HFF-Myc (cell line): ENCODE results near the gene FOXI1.

ENCODE experiments used
- DNase-seq: peaks from one replicate; pipeline ENCODE4 v3.0.0-alpha.2; 2011; ENCODE audit warnings: low read depth; ENCODE audit errors: extremely low read depth
- H3K4me3 ChIP-seq: replicated peaks from 2 replicates; pipeline ENCODE4 v1.5.1; 2011; ENCODE audit warnings: low read depth, mild to moderate bottlenecking, control low read depth, low read length
- TF ChIP-seq, protein P1 (sequence below): IDR thresholded peaks from 2 replicates; pipeline ENCODE4 v1.5.1; 2012; ENCODE audit warnings: mild to moderate bottlenecking, low read depth, low read length, control low read depth; ENCODE audit errors: missing control alignments

The FOXI1 gene

DNA sequence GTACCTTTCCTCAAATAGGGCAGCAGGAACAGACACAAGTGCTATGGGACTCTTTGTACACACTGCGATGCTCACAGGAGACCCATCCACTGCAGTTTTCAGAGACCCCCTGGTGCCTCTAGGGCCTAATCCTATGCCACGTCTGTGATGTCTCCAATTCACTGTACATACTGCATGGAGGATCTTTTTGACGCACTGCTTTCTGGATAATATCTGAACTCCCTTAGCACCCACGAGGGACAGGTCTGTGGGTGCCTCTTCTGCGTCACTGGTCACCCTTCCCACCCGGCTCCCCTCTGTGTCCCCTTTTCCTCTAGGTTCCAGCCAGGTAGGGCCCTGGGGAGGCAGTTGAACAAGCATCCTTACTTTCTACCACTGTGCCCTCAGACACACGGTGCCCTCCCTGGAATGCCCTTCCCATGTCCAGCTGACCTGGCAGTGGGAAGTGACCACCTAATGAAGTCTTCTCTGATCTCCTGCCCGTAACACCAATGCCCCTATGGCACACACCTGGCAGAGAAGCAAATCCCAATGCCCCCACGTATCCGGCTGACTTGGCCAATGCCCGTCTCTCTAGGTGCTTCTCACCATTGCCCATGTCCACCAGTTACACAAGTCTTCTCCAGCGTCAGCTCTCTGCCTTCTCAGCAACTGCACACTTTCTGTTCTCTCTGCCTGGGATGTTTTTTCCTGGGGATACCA, 41.5 kb downstream of the FOXI1 start:
- DNase-seq: no peak
- TF ChIP-seq, protein P1, sequence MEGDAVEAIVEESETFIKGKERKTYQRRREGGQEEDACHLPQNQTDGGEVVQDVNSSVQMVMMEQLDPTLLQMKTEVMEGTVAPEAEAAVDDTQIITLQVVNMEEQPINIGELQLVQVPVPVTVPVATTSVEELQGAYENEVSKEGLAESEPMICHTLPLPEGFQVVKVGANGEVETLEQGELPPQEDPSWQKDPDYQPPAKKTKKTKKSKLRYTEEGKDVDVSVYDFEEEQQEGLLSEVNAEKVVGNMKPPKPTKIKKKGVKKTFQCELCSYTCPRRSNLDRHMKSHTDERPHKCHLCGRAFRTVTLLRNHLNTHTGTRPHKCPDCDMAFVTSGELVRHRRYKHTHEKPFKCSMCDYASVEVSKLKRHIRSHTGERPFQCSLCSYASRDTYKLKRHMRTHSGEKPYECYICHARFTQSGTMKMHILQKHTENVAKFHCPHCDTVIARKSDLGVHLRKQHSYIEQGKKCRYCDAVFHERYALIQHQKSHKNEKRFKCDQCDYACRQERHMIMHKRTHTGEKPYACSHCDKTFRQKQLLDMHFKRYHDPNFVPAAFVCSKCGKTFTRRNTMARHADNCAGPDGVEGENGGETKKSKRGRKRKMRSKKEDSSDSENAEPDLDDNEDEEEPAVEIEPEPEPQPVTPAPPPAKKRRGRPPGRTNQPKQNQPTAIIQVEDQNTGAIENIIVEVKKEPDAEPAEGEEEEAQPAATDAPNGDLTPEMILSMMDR: no peak
- no peak overlapping the region for H3K4me3 ChIP-seq

DNA sequence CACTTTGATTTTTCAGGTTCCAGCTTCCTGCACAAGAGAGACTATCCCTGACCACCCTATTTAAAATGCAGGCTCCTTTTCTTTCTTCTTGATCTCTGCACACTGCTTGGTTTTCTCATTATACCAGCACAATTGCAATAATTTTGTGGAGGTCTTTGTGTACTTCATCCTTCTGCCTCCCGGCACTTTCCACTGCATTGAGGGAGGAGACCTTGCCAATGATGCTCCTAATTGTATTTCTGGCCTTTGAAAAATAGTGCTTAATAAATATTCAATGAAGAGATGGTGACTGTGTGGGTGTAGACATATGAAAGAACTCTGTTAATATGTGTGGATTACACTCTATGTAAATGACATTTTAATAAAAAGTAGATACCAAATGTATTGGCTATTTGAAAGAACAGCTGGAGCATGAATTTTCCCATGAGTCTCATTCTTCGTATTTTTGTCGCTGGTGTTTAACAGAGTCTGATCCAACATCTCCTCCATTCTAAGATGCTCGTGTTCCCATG, 42.1 kb downstream of the FOXI1 start:
- TF ChIP-seq, protein P1: no peak
- no peak overlapping the region for H3K4me3 ChIP-seq
- no peak for DNase-seq

DNA sequence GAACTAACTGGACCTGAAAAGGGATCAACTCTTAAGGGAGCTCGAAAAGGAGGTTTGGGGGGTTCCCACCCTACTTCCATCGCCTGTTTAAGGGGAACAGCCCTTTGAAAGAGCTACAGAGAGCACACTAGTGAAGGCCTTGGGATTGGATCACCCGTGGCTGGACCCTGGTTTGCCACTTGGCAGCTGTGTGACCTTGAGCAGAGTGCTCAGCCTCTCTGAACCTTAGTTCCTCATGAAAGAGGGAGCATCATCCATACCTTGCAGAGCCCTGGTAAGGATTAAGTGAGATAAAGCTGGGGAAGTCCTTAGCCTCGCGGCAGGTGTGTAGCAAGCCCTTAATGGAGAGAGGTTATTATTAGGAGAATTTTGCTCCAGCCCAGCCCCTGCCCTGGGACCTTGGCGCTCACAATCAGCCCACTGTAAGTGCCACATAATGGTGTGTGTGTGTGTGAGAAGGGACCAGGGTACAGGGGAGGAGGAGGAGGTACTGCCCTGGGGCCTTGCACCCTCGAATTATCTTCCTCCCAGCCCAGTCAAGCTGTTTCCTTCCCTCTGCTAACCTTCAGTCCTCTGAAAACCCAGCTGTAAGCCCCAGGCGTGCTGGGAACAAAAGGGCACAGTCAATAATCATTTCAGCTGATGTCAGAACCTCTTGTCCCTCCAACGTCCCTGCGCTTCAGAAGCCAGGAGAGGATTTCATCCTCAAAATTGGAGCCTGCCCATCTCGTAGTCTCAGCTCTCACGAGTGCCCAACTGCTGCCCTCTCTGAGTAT, 42.9 kb downstream of the FOXI1 start:
- H3K4me3 ChIP-seq: no peak overlapping the region
- no peak for DNase-seq
- TF ChIP-seq, protein P1: no peak

DNA sequence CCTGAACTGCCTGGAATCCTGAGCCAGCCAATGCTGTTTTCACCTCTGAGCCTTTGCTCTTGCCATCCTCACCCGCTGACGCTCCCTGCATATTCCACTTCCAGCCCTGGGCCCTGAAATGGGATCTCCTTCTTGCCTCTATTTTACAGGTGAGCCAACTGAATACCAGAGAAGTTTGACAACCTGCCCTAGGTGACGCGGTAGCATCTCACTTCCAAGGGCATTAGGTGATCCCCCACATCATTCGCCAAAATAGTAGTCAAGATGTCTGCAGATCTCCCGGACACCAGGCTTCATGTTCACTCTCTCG, 43.5 kb downstream of the FOXI1 start:
- no peak overlapping the region for H3K4me3 ChIP-seq
- TF ChIP-seq, protein P1: no peak
- DNase-seq: no peak

DNA sequence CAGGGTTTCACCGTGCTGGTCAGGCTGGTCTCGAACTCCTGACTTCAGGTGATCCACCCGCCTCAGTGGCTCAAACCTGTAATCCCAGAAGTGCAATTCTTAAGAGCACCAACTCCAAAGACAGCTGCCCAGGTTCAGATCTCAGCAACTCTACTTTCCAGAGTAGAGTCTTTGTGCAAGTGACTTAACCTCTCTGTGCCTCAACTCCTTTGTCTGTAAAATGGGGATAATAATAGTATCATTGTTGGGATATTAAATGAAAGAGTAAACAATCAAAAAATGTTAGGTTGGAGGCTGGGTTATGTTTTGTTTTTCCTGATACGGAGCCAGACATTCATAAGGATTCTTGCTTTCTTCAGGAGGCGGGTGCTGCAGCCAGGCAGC, 45.0 kb downstream of the FOXI1 start:
- TF ChIP-seq, protein P1: no peak
- H3K4me3 ChIP-seq: no peak overlapping the region
- no peak for DNase-seq

DNA sequence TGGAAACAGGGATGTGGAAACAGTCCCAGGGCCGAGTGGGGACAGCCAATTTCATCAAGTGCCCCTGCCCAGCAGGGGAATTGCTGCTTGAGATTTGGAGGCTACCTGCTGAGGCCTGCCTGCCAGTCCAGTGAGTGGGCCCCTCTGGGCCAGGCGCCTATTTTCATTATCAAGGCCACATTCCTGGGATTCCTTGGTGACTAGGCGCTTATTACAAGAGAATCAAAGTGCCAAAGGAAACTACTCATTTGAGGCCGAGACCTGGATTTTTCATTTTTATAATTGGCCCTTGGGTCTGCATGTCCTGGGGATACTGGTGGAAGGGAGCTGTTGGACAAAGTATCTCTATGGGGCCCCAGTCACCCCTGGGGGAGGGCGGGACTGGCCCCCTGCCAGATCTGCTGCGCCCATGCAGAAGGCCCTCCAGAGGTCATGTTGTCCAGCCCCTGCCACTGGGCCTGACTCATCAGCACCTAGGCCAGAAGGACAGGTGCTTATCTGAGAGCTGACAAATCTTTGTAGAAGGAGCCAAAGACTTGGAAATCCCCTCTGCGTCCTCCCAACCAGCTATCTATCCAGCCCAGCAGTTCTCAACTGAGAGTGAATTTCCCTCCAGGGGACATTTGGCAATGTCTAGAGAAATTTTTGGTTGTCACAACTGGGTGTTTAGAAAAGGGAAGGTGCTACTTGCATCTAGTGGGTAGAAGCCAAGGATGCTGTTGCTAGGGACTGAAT, 45.6 kb downstream of the FOXI1 start:
- H3K4me3 ChIP-seq: no peak overlapping the region
- TF ChIP-seq, protein P1: no peak
- no peak for DNase-seq
